ENCODE measurements around the gene OGFOD3. TPM values are rescaled to one million over a fixed set of nuclear protein-coding genes. Genes with fewer than 3 reads are reported as not detected.

OGFOD3 gene
- total RNA-seq, 4 donors from 2014 or later, result 13.0 to 28.7 (median 23.2) TPM

DNA sequence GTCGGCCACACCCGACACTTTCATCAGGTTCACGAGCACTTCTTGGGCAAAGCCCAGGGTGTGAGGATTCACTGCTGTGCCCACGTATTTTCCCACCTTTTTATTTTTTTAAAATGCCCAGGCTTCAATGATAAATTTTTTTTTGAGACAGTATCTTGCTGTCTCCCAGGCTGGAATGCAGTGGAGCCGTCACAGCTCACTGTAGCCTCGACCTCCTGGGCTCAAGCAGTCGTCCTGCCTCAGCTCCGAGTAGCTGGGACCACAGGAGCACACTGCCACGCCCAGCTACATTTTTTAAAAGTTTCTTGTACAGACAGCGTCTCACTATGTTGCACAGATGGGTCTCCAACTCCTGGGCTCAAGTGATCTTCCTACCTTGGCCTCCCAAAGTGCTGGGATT is 29.0 kb downstream of the OGFOD3 start:
- intact Hi-C loops (cut with DNase I; ENCODE audit: low total_unique reads), result no loop called here
- 60 to 68% methylated on average over 10 of the region's 10 CpGs for WGBS, 2 donors
- DNase-seq (ENCODE audit: low spot score in 2 of 2), result no peak
- TF ChIP-seq, protein P1, sequence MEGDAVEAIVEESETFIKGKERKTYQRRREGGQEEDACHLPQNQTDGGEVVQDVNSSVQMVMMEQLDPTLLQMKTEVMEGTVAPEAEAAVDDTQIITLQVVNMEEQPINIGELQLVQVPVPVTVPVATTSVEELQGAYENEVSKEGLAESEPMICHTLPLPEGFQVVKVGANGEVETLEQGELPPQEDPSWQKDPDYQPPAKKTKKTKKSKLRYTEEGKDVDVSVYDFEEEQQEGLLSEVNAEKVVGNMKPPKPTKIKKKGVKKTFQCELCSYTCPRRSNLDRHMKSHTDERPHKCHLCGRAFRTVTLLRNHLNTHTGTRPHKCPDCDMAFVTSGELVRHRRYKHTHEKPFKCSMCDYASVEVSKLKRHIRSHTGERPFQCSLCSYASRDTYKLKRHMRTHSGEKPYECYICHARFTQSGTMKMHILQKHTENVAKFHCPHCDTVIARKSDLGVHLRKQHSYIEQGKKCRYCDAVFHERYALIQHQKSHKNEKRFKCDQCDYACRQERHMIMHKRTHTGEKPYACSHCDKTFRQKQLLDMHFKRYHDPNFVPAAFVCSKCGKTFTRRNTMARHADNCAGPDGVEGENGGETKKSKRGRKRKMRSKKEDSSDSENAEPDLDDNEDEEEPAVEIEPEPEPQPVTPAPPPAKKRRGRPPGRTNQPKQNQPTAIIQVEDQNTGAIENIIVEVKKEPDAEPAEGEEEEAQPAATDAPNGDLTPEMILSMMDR (IDR thresholded peaks at IDR 0.05), result no peak
- TF ChIP-seq POLR2A (IDR thresholded peaks at IDR 0.05), result no peak
- H3K4me3 ChIP-seq (ENCODE audit: low read depth, poor library complexity, severe bottlenecking), result no peak overlapping the region

DNA sequence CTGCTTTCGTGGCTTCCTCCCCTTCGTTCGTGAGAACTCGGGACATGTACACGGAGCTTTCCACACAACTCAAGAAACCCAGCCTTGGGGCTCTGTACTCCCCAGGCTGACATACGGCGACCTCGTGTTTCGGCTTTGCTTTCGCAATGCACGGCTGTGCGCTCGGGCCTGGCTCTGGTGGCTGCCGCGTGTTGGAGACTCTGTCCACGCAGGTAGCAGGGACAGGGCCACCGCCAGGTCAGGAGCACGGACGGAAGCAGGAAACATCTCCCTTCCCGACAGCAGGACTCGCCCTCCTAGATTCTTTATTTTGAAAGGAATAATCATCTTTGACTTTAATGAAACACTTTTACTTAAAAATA is 29.5 kb downstream of the OGFOD3 start:
- intact Hi-C loops (cut with DNase I; ENCODE audit: low total_unique reads), result no loop called here
- no peak overlapping the region for H3K4me3 ChIP-seq (ENCODE audit: low read depth, poor library complexity, severe bottlenecking)
- 72 to 85% methylated on average over 21 of the region's 21 CpGs for WGBS, 2 donors
- no peak for DNase-seq (ENCODE audit: low spot score in 2 of 2)
- TF ChIP-seq, protein P1 (IDR thresholded peaks at IDR 0.05), result no peak
- no peak for TF ChIP-seq POLR2A (IDR thresholded peaks at IDR 0.05)

DNA sequence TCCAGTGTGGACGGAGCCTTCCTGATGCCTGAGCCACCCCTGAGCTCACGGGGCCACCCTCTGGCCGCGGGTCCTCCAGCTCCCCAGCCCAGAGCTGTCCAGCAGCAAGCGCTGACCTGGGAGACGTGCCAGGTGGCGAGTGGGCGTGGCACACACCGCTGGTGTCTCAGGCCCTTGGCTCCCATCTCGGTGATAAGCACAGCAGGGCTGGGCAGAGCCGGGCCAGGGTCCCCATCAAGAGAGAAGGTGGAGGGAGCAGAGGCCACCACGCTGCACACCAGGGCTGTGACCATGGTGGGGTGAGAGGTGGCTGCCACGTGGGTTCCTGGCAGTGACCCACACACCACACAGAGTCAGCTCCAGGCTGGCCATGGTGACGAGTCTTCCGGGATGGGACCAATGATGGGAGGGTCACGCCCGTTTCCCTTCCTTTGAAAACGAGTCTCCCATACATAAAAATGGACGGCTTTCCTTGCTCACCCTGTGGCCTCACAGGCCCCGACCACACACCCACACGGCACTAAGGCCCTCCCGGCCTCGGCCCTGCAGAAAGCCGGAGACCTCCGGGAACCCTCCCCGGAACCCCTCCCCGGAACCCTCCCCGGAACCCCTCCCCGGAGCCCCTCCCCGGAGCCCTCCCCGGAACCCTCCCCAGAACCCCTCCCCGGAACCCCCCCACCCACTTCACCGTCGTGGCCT is 30.0 kb downstream of the OGFOD3 start:
- WGBS, 2 donors, result 72 to 74% methylated on average over 24 to 31 of the region's 34 CpGs
- TF ChIP-seq, protein P1 (IDR thresholded peaks at IDR 0.05), result no peak
- no peak for TF ChIP-seq POLR2A (IDR thresholded peaks at IDR 0.05)

DNA sequence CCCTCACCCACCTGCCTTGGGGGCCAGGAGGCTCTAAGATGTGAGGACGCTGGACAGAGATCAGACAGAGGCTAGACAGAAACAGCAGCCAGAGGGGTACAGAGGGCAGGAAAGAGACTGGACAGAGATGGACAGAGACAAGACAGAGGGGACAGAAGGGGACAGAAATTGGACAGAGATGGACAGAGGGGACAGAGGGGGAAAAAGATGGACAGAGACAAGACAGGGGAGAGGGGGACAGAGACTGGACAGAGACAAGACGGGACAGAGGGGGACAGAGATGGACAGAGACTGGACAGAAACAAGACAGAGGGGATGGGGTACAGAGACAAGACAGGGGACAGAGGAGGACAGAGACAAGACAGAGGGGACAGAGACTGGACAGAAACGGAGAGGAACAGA is 30.7 kb downstream of the OGFOD3 start:
- WGBS, 2 donors, result 67 to 70% methylated on average over 3 of the region's 3 CpGs
- DNase-seq (ENCODE audit: low spot score in 2 of 2), result no peak
- no peak overlapping the region for H3K4me3 ChIP-seq (ENCODE audit: low read depth, poor library complexity, severe bottlenecking)
- TF ChIP-seq, protein P1 (IDR thresholded peaks at IDR 0.05), result no peak
- no peak for TF ChIP-seq POLR2A (IDR thresholded peaks at IDR 0.05)
- intact Hi-C loops (cut with DNase I; ENCODE audit: low total_unique reads), result no loop called here

More for the DNA sequence above, 30.0 kb downstream of the OGFOD3 start:
- intact Hi-C loops (cut with DNase I; ENCODE audit: low total_unique reads), result no loop called here
- DNase-seq (ENCODE audit: low spot score in 2 of 2), result no peak
- no peak overlapping the region for H3K4me3 ChIP-seq (ENCODE audit: low read depth, poor library complexity, severe bottlenecking)

DNA sequence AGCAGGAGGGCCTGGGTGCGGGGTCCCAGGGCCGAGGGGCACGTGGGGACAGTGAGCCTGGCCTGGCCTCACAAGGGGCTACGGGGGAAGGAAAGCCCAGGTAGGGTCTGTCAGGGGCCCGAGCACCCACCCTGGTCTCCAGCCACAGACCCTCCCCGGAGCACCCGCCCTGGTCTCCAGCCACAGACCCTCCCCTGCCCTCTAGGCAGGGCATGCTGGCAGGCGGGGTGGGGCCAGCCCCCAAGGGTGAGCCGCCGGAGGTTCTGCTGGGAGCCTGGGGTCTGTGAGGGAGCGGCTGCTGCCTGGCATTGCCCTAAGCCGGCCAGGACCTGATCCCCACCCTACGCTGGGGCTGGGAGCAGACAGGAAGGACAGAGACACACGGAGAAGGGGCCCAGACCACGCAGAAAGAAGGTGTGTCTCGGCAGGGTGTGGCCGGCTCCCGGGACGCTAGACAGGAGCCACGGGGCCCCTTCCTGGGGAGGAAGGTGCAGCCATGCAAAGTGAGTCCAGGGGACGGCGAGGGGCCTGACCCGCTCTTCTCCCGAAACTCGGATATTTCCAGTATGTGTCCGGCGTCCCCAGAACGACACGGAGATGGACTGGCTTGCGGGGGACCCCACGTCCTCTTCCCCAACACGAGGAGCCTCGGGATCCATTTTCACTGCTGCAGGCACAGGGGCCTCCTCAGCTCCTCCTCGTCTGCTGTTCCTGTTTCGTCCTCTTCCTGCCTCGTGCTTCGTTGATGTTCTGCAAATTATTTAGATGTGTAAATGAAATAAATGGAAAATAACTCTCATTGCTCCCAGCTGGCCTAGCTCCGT is 31.3 kb downstream of the OGFOD3 start:
- TF ChIP-seq, protein P1 (IDR thresholded peaks at IDR 0.05), result no peak
- TF ChIP-seq POLR2A (IDR thresholded peaks at IDR 0.05), result no peak
- WGBS, 2 donors, result 34 to 37% methylated on average over 35 to 37 of the region's 38 CpGs
- H3K4me3 ChIP-seq (ENCODE audit: low read depth, poor library complexity, severe bottlenecking), result no peak overlapping the region
- intact Hi-C loops (cut with DNase I; ENCODE audit: low total_unique reads), result no loop called here
- no peak for DNase-seq (ENCODE audit: low spot score in 2 of 2)
